Measurements from ENCODE around the gene AOPEP.

DNA sequence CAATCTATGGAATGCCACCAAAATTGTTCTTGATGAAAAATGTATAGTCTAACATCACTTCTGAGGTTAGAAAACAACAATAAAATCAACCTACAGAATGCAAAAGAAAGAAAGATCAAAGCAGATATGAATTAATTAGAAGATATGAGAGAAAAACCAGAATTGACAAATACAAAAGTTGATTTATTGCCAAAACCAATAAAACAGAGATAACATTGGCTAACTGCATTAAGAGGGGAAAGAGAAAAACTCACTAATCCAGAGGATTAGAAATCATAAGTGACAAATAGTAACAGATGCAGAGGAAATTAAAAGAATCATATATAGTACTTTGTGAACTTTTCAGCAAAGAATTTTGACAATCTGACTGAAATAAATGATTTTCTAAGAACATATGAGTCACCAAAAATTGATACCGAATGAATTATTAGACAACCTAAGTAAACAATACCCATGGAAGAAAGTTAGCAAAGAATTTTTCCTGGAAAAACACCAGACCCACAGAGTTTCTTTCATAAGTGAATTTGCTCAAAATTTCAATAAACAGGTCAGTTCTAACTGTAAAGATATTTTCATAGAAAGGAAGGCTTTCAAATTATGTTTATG, 167.7 kb downstream of the AOPEP start:
- TF ChIP-seq, protein P1, sequence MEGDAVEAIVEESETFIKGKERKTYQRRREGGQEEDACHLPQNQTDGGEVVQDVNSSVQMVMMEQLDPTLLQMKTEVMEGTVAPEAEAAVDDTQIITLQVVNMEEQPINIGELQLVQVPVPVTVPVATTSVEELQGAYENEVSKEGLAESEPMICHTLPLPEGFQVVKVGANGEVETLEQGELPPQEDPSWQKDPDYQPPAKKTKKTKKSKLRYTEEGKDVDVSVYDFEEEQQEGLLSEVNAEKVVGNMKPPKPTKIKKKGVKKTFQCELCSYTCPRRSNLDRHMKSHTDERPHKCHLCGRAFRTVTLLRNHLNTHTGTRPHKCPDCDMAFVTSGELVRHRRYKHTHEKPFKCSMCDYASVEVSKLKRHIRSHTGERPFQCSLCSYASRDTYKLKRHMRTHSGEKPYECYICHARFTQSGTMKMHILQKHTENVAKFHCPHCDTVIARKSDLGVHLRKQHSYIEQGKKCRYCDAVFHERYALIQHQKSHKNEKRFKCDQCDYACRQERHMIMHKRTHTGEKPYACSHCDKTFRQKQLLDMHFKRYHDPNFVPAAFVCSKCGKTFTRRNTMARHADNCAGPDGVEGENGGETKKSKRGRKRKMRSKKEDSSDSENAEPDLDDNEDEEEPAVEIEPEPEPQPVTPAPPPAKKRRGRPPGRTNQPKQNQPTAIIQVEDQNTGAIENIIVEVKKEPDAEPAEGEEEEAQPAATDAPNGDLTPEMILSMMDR (IDR thresholded peaks at IDR 0.05) = no peak
- TF ChIP-seq POLR2A (IDR thresholded peaks at IDR 0.05) (no peak), POLR2AphosphoS5 (IDR thresholded peaks at IDR 0.05) (no peak)

All from suprapubic skin (tissue), 4 donors.